ENCODE data around the gene CACNB2. TPM values are rescaled to one million over a fixed set of nuclear protein-coding genes. Genes with fewer than 3 reads are reported as not detected.

The CACNB2 gene
- total and polyA plus RNA-seq, 10 of the 15 experiments (the other 5 are each of a cell fraction or from before 2014, with no cell fraction given) = 0.62 to 8.1 (median 1.2) TPM

DNA sequence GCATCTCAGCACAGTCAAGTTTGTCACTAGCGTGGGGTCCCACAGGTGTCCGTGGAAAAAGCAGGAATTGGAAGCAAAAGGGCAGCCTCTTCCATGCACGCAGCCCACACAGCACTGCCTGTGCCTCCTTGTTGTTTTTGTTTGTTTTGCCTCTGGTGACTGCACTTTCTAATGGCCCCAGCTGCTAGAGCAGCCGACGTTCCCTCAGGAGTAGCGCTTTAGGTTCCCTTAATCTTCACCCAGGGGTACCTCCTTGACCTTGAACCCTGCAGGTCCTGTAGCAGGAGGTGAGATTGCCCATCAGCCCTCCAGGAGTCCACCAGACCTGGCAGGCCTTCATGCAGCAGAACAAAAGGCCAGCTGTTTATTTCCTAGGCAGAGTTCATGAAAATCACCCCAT, 210.1 kb downstream of the CACNB2 start (continued):
- TF ChIP-seq, protein P1, sequence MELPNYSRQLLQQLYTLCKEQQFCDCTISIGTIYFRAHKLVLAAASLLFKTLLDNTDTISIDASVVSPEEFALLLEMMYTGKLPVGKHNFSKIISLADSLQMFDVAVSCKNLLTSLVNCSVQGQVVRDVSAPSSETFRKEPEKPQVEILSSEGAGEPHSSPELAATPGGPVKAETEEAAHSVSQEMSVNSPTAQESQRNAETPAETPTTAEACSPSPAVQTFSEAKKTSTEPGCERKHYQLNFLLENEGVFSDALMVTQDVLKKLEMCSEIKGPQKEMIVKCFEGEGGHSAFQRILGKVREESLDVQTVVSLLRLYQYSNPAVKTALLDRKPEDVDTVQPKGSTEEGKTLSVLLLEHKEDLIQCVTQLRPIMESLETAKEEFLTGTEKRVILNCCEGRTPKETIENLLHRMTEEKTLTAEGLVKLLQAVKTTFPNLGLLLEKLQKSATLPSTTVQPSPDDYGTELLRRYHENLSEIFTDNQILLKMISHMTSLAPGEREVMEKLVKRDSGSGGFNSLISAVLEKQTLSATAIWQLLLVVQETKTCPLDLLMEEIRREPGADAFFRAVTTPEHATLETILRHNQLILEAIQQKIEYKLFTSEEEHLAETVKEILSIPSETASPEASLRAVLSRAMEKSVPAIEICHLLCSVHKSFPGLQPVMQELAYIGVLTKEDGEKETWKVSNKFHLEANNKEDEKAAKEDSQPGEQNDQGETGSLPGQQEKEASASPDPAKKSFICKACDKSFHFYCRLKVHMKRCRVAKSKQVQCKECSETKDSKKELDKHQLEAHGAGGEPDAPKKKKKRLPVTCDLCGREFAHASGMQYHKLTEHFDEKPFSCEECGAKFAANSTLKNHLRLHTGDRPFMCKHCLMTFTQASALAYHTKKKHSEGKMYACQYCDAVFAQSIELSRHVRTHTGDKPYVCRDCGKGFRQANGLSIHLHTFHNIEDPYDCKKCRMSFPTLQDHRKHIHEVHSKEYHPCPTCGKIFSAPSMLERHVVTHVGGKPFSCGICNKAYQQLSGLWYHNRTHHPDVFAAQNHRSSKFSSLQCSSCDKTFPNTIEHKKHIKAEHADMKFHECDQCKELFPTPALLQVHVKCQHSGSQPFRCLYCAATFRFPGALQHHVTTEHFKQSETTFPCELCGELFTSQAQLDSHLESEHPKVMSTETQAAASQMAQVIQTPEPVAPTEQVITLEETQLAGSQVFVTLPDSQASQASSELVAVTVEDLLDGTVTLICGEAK (IDR thresholded peaks at IDR 0.05; ENCODE audit: borderline replicate concordance) = no peak
- TF ChIP-seq, protein P2, sequence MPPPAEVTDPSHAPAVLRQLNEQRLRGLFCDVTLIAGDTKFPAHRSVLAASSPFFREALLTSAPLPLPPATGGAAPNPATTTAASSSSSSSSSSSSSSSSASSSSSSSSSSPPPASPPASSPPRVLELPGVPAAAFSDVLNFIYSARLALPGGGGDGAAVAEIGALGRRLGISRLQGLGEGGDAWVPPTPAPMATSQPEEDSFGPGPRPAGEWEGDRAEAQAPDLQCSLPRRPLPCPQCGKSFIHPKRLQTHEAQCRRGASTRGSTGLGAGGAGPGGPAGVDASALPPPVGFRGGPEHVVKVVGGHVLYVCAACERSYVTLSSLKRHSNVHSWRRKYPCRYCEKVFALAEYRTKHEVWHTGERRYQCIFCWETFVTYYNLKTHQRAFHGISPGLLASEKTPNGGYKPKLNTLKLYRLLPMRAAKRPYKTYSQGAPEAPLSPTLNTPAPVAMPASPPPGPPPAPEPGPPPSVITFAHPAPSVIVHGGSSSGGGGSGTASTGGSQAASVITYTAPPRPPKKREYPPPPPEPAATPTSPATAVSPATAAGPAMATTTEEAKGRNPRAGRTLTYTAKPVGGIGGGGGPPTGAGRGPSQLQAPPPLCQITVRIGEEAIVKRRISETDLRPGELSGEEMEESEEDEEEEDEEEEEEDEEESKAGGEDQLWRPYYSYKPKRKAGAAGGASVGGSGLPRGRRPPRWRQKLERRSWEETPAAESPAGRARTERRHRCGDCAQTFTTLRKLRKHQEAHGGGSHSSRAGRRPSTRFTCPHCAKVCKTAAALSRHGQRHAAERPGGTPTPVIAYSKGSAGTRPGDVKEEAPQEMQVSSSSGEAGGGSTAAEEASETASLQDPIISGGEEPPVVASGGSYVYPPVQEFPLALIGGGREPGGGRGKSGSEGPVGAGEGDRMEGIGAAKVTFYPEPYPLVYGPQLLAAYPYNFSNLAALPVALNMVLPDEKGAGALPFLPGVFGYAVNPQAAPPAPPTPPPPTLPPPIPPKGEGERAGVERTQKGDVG (CRISPR knock-in tag; IDR thresholded peaks at IDR 0.05) = no peak
- no peak for TF ChIP-seq RB1 (IDR thresholded peaks at IDR 0.05; ENCODE audit: borderline replicate concordance)

DNA sequence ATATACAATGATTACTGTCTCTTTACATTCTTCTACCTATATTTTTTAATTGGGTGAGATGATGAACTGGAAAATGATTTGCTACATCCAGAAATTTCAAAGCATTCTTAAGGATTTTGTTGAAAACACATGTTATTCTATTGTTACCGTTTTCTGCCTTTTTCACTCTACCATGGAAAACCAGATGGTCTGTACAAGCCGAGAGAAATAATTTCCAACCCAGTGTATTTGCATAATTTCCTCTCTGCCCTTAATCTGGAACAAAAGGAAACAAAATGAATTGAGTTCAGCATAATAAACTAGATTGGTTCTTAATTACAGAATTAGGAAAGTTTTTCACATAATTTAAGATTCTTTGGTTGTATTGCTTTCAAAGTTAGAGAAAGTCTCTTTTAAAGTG, 211.2 kb downstream of the CACNB2 start:
- ChIA-PET CTCF (interaction anchor here (1.1 kb wide), 1 partner anchor 15 kb away, joined by 3 read pairs; no protein-coding TSS in a partner anchor), SMC1A (ENCODE audit: uncharacterized antibody, unreplicated experiment) (interaction anchor here (0.7 to 1.4 kb wide), 2 partner anchors 67 to 166 kb away, joined by 3 read pairs; no protein-coding TSS in a partner anchor), RAD21 (ENCODE audit: unreplicated experiment) (no interaction called here), POLR2A (no interaction called here)
- no peak overlapping the region for H3K27ac ChIP-seq (ENCODE audit: control insufficient read depth, insufficient read depth)
- no peak overlapping the region for H3K9ac ChIP-seq (ENCODE audit: control insufficient read depth, insufficient read depth, low read length)
- ATAC-seq (peak; percentile 44), FAIRE-seq (no peak), DNase-seq (ENCODE audit: low read depth, low spot score) (no peak)
- H3K4me1 ChIP-seq (ENCODE audit: control insufficient read depth, insufficient read depth, low read length) = no peaks in the 10 kb centered on the region
- no peaks in the 10 kb centered on the region for H3K36me3 ChIP-seq (ENCODE audit: control insufficient read depth in 2 of 2, insufficient read depth in 2 of 2, low read length in 1 of 2)
- H3K4me3 ChIP-seq = no peak overlapping the region
- H3K79me2 ChIP-seq (ENCODE audit: control insufficient read depth, insufficient read depth, low read length) = no peaks in the 10 kb centered on the region
- intact Hi-C loops (cut with micrococcal nuclease; ENCODE audit: unreplicated experiment) = no loop called here
- no TSS peak for BruUV-seq (replicated peaks)
- H2AFZ ChIP-seq (ENCODE audit: control insufficient read depth, low read depth, low read length) = no peak overlapping the region
- no peaks in the 10 kb centered on the region for H3K9me3 ChIP-seq (replicated peaks; ENCODE audit: control insufficient read depth, insufficient read depth, low read length)
- H3K27me3 ChIP-seq (replicated peaks in 1 of 2; ENCODE audit: control insufficient read depth in 2 of 2, insufficient read depth in 2 of 2, low read length in 1 of 2) = no peaks in the 10 kb centered on the region
- H3K4me2 ChIP-seq (ENCODE audit: control insufficient read depth, insufficient read depth) = no peak overlapping the region
- 3% methylated on average over 2 of the region's 2 CpGs for WGBS (ENCODE audit: insufficient coverage, insufficient replicate concordance, low lambda C conversion rate, missing lambda C conversion rate)
- in situ Hi-C loops (cut with MboI) = no loop called here
- no peaks in the 10 kb centered on the region for H4K20me1 ChIP-seq (ENCODE audit: control insufficient read depth, insufficient read depth)
- TF ChIP-seq SRF (IDR thresholded peaks at IDR 0.05; ENCODE audit: low read depth in 2 of 2, low read length in 2 of 2) (no peak), NR2C1 (IDR thresholded peaks at IDR 0.05) (no peak), NFYB (IDR thresholded peaks at IDR 0.05; ENCODE audit: insufficient read depth, low read depth, low read length) (no peak), POLR2AphosphoS2 (IDR thresholded peaks at IDR 0.05; ENCODE audit: low read depth, low read length) (no peak)
- TF ChIP-seq, protein P3, sequence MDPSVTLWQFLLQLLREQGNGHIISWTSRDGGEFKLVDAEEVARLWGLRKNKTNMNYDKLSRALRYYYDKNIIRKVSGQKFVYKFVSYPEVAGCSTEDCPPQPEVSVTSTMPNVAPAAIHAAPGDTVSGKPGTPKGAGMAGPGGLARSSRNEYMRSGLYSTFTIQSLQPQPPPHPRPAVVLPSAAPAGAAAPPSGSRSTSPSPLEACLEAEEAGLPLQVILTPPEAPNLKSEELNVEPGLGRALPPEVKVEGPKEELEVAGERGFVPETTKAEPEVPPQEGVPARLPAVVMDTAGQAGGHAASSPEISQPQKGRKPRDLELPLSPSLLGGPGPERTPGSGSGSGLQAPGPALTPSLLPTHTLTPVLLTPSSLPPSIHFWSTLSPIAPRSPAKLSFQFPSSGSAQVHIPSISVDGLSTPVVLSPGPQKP (IDR thresholded peaks at IDR 0.05; ENCODE audit: low read depth, low read length) = no peak
- TF ChIP-seq, protein P4, sequence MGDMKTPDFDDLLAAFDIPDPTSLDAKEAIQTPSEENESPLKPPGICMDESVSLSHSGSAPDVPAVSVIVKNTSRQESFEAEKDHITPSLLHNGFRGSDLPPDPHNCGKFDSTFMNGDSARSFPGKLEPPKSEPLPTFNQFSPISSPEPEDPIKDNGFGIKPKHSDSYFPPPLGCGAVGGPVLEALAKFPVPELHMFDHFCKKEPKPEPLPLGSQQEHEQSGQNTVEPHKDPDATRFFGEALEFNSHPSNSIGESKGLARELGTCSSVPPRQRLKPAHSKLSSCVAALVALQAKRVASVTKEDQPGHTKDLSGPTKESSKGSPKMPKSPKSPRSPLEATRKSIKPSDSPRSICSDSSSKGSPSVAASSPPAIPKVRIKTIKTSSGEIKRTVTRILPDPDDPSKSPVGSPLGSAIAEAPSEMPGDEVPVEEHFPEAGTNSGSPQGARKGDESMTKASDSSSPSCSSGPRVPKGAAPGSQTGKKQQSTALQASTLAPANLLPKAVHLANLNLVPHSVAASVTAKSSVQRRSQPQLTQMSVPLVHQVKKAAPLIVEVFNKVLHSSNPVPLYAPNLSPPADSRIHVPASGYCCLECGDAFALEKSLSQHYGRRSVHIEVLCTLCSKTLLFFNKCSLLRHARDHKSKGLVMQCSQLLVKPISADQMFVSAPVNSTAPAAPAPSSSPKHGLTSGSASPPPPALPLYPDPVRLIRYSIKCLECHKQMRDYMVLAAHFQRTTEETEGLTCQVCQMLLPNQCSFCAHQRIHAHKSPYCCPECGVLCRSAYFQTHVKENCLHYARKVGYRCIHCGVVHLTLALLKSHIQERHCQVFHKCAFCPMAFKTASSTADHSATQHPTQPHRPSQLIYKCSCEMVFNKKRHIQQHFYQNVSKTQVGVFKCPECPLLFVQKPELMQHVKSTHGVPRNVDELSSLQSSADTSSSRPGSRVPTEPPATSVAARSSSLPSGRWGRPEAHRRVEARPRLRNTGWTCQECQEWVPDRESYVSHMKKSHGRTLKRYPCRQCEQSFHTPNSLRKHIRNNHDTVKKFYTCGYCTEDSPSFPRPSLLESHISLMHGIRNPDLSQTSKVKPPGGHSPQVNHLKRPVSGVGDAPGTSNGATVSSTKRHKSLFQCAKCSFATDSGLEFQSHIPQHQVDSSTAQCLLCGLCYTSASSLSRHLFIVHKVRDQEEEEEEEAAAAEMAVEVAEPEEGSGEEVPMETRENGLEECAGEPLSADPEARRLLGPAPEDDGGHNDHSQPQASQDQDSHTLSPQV (IDR thresholded peaks at IDR 0.05) = no peak

All from GM12878 (cell line).